NCI-H226 (cell line): ENCODE data around the gene GP1BB.

Experiments
- DNase-seq: peaks from one replicate; pipeline ENCODE4 v3.0.0-alpha.2; 2015

The GP1BB gene

DNA sequence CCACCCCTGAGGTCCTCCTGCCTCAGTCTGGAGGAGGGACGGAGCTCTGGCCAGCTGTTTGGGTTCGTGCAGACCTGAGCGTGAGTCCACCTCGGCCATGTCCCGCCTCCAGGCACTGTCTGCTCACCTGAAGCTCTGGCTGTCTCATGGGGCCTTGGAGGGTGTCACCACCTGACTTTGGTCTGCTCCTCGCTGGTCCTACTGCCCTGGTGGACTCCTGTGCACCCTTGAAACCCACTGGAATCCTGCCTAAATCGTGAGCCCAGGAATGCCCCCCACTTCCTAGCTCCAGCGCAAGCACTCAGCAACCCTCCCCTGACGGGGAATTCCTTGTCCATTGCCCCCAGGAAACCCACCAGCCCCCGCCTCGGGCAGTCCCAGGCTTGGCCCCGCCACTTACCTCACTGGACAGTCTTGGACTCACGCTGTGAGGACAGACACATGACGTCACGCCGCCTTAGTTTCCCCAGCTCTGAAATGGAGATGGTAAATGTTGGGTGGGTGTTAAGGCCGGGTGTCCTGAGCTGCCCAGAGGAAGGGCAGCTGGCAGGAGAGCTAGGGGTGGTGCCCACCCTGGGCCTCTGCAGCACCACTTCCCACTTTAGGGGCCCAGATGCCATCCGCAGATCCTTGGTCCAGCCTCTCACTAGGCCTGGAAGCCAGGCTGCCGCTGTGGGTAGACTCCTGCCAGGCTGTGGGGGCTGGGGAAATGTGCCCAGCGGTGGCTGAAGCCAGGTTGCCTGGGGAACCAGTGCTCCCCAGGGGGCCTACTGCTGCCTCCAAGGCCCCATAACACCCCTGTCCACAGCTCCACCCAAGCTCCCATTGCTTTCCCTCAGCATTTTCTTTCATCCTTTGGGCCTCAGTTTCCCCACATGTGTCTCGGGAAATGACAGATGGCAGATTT, 19.1 kb downstream of the GP1BB start:
- DNase-seq: no peak

DNA sequence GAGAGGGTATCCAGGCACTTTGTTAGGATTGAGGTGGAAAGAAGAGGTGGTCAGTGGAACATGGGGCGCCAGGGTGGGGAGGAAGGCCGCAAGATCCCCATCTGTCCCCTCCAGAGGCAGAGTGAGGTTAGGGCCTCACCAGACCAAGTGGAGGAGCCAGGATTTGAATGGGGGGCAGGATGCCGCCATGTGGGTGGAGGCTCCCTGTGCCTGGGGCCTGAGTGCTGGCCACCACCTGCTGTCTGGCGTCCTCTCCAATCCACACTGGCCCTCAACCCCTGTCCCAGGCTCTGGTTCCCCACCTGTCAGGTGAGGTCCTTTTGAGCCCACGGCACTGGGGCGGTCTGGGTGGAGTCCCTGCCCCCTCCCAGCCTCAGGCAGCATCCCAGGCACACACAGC, 19.7 kb downstream of the GP1BB start:
- DNase-seq: no peak

DNA sequence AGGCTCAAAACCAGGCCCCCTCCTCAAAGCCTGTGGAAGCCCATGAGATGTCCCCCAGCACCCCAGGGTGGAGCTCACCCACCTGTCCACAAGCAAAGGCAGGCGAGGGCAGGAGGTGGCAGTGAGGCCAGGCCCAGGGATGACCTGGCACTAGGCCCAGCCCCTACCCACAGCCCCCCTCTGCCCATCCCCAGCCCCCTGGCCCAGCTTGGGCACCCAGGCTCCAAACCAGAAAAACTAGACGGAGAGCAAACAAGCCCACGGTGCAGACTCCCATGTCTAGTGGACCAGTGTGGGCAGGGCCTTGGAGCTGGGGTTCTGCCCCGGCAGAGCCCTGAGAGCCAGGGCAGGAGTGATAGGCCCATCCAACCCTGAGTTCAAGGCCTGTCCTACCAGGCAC, 20.3 kb downstream of the GP1BB start:
- DNase-seq: no peak

DNA sequence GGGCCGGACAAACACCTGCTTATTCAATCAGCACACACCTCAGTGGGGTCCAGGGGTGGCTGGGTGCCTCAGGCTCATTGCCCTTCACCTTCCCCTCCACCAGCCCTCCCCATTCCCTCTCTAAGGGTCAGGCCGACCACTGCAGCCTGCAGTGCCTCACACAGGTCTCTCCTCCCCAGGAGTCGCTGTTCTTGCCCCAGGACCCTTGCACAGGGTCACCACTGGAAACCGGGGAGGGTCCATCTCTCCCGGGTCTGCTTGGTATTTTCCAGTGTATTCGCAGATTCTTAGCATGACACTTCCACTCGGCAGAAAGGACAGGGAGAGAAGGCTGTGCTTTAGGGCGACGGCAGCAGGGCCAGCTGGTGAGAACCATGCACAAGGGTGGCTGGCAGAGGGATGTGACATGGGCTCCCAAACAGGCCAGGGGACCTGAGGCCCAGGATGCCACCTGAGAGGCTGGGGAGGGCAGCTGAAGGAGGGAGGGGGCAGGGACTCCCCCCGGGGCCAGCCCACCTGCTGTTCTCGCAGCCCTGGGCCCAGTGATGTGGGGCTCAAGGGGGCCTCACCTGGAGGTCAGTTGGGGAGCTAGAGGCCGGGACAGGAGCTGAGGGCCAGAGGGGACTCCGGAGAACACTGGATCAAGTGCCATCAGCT, 21.1 kb downstream of the GP1BB start:
- DNase-seq: no peak

DNA sequence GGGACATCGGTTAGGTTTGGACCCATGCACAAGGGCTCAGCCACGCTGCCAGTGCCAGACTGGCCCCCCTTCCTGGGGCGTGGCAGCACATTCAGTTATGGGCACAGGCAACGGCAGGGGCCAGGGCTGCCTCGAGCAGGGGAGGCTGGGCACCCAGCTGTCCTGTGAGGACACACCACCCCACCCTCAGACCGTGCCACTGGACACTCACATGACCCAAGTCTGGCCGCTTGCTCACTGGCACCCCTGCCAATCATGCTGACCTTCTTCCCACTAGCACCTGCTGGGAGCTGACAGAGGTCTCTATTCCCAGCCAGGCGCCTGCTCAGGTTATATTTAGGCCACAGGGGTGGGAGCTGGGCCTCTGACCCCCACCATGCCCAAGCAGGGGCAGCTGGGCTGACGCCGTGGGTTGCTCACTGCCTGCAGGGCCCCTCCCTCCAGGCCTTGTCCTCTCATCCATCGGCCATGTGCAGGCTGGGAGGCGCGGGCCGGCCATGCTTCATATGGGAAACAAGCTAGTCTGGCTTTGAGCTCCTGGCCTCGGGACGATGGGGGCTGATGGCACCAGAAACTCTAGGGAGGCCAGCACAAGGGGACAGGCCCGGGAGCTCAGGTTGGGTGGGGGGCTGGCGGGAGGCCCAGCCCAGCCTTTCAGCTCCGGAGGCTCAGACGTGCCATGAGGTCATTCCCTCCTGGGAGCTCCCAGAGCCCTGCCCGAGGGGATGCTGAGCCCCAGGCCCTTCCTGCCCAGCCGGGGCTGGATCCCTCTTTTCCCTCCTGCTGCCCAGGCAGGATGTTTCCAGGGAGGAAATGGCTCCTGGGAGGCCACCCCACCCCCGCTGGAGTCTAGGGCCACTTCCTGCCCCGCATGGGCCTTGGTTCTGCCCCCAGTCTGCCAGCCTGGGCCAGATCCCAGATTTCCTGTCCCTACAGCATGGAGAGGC, 22.1 kb downstream of the GP1BB start:
- no peak for DNase-seq

DNA sequence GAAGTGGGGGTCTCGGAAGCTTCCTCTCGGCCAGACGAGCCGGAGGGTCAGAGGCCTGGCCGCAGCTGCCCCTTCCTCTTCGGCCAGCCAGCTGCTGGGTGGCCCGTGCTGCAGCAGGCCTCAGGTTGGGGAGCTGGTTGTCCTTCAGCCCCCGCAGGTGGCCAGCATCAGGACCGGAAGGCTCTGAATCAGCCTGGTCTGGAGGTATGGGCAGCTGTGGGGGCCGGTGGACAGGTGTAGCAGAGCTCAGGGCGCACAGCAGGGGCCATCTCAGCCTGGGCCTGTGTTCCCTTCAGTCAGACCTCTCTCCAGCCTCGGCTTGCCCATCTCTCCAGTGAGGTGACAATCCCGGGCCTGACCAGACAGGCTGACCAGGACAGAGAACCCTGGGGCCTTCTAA, 23.4 kb downstream of the GP1BB start:
- no peak for DNase-seq

DNA sequence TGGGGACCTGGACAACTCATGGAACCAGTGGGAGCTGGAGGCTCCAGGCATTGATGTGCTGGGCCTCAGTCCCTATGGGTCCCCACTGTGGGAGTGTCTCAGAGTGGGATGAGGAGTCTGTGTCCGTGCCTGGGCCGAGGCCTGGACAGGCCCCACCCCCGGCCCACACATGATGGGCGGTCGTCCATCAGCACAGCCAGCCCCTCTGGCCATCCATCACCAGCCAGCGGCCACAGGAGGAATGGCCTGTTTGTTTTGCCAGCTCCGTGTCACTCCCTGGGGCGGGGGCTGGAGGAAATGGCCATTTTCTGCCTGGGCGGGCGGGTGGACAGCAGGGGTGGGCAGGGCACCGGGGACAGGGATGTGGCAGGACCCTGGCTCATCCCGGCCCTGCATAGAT, 24.2 kb downstream of the GP1BB start:
- DNase-seq: no peak

DNA sequence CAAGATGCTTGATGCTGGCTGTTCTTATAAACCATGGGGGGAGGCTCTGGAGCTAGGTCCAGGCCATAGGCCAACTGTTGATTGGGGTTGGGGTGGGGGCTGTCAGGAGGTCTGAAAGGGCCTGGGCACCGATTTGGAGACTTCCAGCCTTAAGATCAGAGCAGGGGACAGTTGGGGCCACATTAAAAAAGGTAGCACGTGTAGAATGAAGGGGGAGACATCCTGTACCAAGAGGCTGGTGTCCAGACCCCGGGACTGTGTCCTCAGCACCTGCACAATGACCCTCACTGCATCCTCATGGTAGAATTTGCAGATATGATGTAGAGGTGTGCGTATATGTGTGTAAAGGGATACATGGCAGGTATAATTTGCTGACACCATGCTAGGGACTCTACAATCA, 24.8 kb downstream of the GP1BB start:
- DNase-seq: no peak

DNA sequence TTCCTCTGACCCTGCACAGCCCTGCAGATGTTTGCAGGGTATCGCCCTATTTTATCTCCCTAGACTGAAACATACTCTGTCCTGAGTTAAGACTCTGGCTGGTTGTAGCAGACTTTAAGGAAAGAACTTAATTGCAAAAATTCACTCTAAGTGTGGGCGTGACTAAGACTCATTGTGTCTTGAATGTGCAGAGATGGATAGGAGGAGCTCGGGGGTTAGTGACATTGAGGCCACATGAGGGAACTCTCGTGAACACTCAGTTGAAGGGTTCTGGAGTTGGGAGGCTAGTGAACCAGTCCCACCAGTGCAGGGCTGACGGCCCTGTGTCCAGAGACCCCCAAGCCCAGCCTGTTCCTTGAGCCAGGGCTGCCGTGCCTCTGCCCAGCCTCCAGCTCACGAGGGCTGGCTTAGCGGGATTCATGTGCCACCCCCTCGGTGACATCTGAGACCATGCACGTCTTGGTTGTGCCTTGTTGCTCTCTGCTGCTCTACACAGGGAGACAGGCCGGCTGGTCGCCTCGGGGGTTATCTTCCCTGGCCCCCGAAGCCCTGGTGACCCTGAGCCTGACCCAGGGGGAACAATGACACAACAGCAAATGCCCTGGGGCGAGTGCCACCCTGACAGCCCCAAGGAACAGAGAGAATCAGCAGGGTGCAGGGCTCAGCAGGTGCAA, 25.8 kb downstream of the GP1BB start:
- DNase-seq: no peak

DNA sequence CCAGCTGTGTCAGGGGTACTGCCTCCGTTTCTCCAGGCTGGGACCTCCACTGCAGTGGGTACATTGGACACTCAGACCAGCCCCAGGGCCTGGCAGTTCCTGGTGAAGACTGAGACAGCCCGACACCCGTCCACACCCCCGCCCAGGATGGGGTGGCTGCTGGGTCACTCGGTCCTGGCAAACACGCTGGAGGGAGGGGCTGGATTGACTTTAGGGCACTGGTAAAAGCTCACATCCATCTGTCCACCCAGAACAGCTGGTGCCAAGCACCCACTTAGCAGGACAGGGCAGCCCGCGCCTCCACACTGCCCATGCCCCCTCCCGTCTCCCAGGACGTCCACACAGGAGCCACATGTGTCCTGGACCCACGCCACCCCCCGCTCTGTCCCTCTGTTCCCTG, 26.5 kb downstream of the GP1BB start:
- DNase-seq: no peak

DNA sequence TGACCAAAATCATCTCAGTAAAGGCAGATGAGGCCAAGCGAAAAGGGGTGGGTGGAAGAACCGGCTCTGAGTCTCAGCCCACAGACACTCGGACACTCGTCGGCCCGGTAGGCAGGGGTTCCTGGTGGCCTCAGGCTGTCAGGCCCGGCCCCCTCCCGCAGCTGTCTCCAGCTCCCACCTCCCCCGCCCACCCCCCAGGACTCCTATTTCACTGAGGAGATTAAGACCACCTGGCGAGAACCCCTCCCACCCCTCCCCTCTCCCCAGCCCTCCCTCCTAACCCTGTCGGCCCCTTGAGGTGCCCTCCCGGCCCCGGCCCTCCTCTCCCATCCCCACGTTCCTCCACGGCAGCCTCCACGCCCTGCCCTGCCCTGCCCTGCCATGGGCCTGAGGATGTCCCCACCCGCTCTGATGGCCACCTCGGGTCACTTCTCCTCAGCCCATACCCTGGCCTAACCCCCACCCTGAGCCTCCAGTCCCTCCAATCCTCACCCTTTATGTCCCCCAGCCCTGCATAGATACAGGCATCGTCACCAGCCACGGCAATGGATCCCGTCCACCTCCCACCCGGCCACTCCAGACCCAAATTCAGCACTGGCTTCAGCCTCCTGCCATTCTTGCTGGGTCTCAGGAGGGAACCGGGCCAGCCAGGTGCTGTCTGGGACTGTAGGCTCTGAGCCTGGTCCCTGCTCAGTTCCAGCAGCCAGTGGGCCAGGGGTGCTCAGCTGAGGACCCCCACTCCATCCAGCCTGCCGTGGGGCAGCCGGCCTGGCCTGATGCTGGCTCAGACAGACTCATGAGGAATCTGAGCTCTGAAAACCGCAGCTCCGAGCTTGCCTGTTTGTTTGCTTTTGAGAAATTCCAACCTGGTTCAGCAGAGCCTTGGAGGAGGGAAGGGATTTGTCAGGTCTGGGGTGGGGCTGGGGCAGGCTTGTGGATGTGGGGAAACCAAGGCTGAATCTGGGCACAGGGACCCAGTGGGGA, 27.5 kb downstream of the GP1BB start:
- DNase-seq: no peak

DNA sequence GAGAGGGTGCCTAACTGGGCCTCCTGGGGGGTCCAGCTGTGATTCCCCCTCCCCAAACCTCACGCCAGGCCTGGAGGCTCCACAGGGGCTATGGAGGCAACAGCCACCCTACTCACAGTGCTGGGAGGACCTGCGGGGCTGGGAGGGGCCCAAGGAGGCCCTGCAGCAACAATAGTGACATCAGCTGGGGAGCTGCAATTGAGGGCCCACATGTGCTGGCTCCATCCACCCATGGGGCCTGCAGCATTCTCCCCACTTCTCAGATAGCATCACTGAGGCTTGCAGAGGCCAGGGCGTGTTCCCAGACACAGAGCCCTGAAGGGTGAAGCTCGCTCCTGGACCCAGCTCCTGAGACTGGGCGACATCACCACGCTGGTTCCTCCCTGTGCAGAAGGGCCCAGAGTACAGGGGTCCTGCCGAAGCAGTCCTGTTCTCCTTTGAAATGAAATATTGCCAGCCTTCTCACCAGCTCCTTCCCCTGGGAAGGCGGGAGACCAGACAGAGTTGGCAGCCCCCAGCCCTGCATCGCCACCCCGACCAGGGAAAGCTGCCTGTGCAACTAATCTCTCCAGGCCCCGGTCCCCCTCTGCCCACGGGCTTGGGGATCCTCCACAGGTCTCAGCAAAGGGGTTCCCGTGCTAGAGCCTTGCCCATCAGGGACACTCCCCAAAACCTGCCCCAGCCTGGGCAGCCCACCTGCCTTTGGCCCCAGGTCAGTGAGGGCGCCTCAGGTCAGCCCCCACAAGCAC, 28.3 kb downstream of the GP1BB start:
- no peak for DNase-seq

DNA sequence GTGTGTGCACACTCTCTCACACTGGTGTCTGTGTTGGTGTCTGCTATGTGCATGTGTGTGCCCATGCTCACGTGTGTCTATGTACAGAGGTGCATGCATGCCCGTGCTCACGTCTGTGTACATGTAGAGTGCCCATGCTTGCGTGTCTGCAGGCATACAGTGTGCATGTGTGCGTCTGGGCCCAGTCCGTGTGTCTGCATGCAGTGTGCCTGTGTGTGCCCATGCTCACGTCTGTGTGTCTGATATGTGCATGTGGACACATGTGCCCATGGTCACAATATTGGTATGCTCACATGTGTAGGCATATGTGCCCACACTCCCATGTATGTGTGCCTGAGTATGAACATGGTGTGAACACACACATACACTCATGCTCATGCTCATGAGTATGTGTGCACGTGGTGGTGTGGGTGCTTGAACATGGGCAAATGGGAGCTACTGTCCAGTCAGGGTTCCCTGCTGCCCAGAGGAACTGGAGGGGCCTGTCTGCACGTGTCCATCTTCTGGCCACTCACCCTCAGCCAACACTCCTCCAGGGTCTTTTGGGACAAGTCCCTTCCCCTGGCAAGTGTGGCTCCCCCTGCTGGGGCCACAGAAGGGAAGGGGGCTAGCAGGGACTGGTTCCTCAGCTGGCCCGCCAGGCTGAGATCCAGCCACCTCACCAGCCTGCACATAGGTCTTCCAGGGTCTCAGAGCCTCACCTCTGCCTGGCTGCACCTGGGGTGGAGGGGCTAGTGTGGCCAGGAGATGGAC, 29.9 kb downstream of the GP1BB start:
- DNase-seq: no peak

DNA sequence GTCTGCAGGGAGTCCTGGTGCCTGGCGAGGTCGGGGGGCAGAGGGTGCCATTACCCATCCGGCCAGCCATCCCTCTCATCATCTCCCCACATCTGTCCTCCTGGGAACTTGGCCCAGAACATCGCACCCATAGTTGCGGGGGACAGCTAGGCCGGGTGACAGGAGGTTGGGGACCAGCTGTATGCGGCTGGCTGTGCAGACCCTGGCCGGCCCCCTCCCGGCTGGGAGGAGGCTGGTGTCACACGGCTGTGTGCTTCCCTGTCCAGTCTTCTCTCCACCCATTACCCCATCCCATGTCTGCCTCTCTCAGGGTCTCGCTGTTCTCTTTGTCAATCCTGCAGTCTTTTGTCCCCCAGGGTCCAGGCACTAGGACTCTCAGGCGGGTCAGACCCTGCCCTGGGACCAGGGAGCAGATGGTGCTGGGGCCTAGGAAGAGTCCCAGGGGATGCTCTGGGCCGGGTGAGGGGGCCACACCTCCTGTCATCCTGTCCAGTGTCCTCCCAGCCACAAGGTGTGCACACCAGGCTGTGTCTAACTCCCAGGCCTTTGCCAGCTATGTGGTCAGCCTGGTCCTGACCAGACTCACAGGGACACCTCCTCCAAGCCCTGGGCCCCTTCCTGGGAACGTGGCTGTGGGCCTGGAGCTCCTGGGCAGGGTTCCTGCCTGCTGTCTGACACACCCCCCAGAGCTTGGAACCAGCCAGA, 30.8 kb downstream of the GP1BB start:
- no peak for DNase-seq

DNA sequence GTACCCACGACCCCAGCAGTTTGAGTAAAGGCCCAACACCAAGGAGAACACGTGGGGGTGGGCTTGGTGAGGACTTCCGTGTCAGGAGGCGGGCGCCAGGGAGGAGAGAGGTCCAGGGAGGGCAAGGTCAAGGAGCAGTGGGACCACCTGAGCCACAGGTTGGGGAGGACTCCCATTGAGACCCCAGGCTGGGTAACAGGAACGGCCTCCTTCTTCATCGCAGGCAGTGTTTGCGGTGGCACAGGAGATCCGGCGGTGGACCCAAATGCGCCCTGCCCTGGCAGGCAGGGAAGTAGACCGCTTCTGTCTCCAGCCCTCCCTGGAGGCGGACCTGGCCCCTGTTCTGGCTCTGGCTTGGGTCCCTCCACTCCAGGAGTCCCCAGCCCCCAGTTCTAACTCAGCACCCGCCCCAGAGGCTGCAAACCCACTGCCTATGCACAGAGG, 31.4 kb downstream of the GP1BB start:
- no peak for DNase-seq

DNA sequence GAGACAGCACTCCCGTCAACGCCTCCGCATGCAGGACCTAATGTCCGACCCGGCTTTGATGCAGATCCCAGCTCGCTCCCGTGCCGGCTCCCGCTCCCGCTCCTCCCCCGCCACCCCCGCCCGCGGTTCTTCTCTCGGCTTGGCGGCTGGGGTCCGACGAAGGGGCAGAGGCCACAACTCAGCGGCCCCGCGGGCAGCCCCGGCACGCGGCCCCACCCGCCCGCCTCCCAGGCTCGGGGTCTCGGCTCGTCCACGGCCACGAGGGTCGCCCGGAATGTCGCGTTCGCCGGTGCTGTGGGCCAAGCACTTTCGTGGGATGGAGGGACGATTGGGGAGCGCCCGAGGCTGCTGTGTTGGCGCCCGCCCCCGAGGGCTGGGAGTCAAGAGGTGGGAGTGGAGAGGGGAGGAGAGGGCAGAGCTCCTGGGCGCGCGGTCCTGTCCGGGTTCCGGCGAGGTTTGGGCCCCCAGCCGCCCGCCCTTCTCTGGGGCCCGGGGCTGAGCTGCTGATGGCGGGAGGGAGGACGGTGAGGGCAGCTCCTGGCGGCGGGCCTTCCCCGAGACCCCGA, 31.9 kb downstream of the GP1BB start:
- DNase-seq: no peak

DNA sequence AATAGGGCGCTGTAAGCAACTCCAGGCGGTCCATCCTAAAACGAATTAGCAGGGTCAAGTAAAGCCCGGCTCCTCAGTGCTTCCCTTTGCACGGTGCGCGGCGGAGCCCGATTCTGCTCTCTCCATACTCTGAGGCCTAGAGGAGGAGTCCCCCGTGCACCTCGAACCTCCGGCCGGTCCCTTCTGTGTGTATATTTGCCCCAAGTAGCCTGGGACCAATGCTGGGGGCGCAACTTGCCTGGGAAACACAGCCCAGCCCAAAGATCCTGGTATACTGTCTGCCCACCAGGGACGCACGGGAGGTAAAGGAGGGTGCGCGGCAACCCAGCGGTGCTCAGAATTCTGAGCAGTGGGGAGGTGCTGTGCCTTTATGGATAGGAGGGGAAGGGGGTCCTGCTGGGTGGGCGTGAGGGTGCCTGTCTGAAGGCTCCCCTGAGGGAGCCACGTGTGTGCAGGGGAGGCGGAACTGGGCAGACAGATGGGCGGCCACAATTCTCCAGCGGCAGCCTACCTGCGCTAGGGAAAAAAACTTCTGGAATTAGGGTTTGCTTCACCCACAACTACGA, 32.5 kb downstream of the GP1BB start:
- DNase-seq: no peak
